ENCODE measurements around the gene SLC25A23. TPM values are rescaled to one million over a fixed set of nuclear protein-coding genes. Genes with fewer than 3 reads are reported as not detected.

SLC25A23 gene
- total and polyA plus RNA-seq, 9 of the 15 experiments (the other 6 are each of a cell fraction or from before 2014, with no cell fraction given), result 6.1 to 72.0 (median 26.6) TPM

DNA sequence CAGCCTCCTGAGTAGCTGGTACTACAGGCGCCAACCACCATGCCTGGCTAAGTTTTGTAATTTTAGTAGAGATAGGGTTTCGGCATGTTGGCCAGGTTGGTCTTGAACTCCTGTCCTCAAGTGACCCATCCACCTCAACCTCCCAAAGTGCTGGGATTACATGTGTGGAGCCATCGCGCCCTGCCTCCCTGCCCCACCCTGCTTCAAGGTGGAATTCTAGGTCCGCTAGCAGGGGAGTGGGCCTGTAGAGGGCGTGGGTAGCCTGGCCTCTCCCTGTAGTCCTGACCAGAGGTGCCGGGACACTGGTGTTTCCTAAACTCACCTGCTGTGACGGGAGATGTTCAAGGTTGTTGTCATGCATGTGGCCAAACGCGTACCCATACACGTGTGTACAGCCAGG is 26.4 kb downstream of the SLC25A23 start:
- BruUV-seq (replicated peaks), result no TSS peak
- in situ Hi-C loops (cut with MboI), result no loop called here

DNA sequence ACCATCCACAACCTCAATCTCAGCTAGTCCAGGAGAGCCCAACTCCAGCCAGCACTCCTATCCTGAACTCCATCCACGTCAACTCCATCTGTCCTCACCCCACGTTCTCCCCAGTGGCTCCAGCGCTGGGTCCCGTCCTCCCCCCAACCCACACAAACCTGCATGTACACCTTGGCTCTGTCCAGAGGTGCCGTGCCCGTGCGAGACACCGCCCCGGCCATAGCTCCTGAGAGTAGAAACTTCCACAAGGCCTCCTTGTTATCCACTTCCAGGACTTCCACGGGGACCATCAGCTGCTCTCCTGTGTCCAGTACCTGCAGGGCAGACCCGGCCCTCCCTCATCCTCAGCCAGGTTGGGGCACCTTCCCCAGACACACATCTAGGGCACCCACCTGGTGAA is 27.7 kb downstream of the SLC25A23 start:
- Histone ChIP-seq H3K4me2 (ENCODE audit: insufficient read depth, low read length) (no peak overlapping the region), H2AFZ (ENCODE audit: low read depth, low read length) (no peak overlapping the region), H3K4me1 (replicated peaks in 1 of 2; ENCODE audit: control insufficient read depth in 2 of 2, insufficient read depth in 2 of 2, low read length in 2 of 2) (peaks cover 0 to 18% of the 10 kb centered on the region in 2 experiments; a peak in 2 of 5 replicates), H3K4me3 (no peak overlapping the region), H3K27ac (ENCODE audit: extremely low read depth, low read depth, low read length) (no peak overlapping the region), H3K9me3 (replicated peaks; ENCODE audit: control insufficient read depth, insufficient read depth, low read depth, low read length) (no peaks in the 10 kb centered on the region), H3K36me3 (ENCODE audit: control insufficient read depth, insufficient read depth, low read length) (peaks cover 3% of the 10 kb centered on the region; the same call in 2 of the 3 replicates), H3K9me1 (ENCODE audit: control insufficient read depth, insufficient read depth, low read length) (peaks cover 4% of the 10 kb centered on the region), H3K9ac (ENCODE audit: insufficient read depth in 1 of 2, low read depth in 2 of 2, low read length in 2 of 2) (peak overlapping the region in 1 of 2 experiments; percentile 72; a peak in 1 of 4 replicates), H3K27me3 (ENCODE audit: control insufficient read depth in 2 of 2, insufficient read depth in 2 of 2, low read length in 2 of 2) (no peaks in the 10 kb centered on the region), H4K20me1 (replicated peaks; ENCODE audit: control insufficient read depth, insufficient read depth, low read length) (no peaks in the 10 kb centered on the region), H3K79me2 (ENCODE audit: control insufficient read depth, insufficient read depth, low read length) (peaks cover 11% of the 10 kb centered on the region)
- intact Hi-C loops (cut with micrococcal nuclease), result no loop called here
- ChIA-PET POLR2A (no interaction called here), CTCF (ENCODE audit: low intra/inter-chr PET ratio) (no interaction called here)
- no peak for ATAC-seq
- no TSS peak for BruUV-seq (replicated peaks)
- no peak for FAIRE-seq
- in situ Hi-C loops (cut with MboI), result no loop called here
- DNase-seq (ENCODE audit: extremely low read depth in 1 of 4, low spot score in 3 of 4), result no peak
- WGBS (ENCODE audit: insufficient coverage, low coverage, missing lambda C conversion rate), result 72% methylated on average over 9 of the region's 11 CpGs
- TF ChIP-seq NBN (IDR thresholded peaks at IDR 0.05; ENCODE audit: low read depth) (no peak), ZNF3 (CRISPR knock-in tag; IDR thresholded peaks at IDR 0.05) (no peak), CTBP1 (IDR thresholded peaks at IDR 0.05; ENCODE audit: borderline replicate concordance) (no peak), KAT2B (IDR thresholded peaks at IDR 0.05; ENCODE audit: low read depth, low read length) (no peak), POLR2AphosphoS5 (IDR thresholded peaks at IDR 0.05; ENCODE audit: control insufficient read depth, insufficient read depth, low read depth, low read length) (no peak), ZNF232 (CRISPR knock-in tag; IDR thresholded peaks at IDR 0.05) (no peak), BCL6 (CRISPR knock-in tag; IDR thresholded peaks at IDR 0.05) (no peak)
- TF ChIP-seq, protein P1, sequence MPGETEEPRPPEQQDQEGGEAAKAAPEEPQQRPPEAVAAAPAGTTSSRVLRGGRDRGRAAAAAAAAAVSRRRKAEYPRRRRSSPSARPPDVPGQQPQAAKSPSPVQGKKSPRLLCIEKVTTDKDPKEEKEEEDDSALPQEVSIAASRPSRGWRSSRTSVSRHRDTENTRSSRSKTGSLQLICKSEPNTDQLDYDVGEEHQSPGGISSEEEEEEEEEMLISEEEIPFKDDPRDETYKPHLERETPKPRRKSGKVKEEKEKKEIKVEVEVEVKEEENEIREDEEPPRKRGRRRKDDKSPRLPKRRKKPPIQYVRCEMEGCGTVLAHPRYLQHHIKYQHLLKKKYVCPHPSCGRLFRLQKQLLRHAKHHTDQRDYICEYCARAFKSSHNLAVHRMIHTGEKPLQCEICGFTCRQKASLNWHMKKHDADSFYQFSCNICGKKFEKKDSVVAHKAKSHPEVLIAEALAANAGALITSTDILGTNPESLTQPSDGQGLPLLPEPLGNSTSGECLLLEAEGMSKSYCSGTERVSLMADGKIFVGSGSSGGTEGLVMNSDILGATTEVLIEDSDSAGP (CRISPR knock-in tag; IDR thresholded peaks at IDR 0.05), result no peak
- TF ChIP-seq, protein P2, sequence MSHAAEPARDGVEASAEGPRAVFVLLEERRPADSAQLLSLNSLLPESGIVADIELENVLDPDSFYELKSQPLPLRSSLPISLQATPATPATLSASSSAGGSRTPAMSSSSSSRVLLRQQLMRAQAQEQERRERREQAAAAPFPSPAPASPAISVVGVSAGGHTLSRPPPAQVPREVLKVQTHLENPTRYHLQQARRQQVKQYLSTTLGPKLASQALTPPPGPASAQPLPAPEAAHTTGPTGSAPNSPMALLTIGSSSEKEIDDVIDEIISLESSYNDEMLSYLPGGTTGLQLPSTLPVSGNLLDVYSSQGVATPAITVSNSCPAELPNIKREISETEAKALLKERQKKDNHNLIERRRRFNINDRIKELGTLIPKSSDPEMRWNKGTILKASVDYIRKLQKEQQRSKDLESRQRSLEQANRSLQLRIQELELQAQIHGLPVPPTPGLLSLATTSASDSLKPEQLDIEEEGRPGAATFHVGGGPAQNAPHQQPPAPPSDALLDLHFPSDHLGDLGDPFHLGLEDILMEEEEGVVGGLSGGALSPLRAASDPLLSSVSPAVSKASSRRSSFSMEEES (CRISPR knock-in tag; IDR thresholded peaks at IDR 0.05), result no peak

More for the DNA sequence above, 26.4 kb downstream of the SLC25A23 start:
- Histone ChIP-seq H3K4me3 (no peak overlapping the region), H3K9ac (ENCODE audit: insufficient read depth in 1 of 2, low read depth in 2 of 2, low read length in 2 of 2) (no peak overlapping the region), H3K9me1 (ENCODE audit: control insufficient read depth, insufficient read depth, low read length) (peaks cover 4% of the 10 kb centered on the region), H2AFZ (ENCODE audit: low read depth, low read length) (no peak overlapping the region), H3K4me1 (replicated peaks in 1 of 2; ENCODE audit: control insufficient read depth in 2 of 2, insufficient read depth in 2 of 2, low read length in 2 of 2) (peaks cover 0 to 13% of the 10 kb centered on the region in 2 experiments; a peak in 1 of 5 replicates), H3K27me3 (ENCODE audit: control insufficient read depth in 2 of 2, insufficient read depth in 2 of 2, low read length in 2 of 2) (no peaks in the 10 kb centered on the region), H3K27ac (ENCODE audit: extremely low read depth, low read depth, low read length) (no peak overlapping the region), H3K79me2 (ENCODE audit: control insufficient read depth, insufficient read depth, low read length) (peaks cover 11% of the 10 kb centered on the region), H3K36me3 (ENCODE audit: control insufficient read depth, insufficient read depth, low read length) (peaks cover 3% of the 10 kb centered on the region; the same call in 2 of the 3 replicates), H3K9me3 (replicated peaks; ENCODE audit: control insufficient read depth, insufficient read depth, low read depth, low read length) (no peaks in the 10 kb centered on the region), H4K20me1 (replicated peaks; ENCODE audit: control insufficient read depth, insufficient read depth, low read length) (no peaks in the 10 kb centered on the region), H3K4me2 (ENCODE audit: insufficient read depth, low read length) (no peak overlapping the region)
- POLR2A ChIA-PET, result no interaction called here
- no peak for FAIRE-seq
- TF ChIP-seq MEF2D (tag; conservative IDR thresholded peaks at IDR 0.05; ENCODE audit: low read depth), result no peak
- TF ChIP-seq, protein P3, sequence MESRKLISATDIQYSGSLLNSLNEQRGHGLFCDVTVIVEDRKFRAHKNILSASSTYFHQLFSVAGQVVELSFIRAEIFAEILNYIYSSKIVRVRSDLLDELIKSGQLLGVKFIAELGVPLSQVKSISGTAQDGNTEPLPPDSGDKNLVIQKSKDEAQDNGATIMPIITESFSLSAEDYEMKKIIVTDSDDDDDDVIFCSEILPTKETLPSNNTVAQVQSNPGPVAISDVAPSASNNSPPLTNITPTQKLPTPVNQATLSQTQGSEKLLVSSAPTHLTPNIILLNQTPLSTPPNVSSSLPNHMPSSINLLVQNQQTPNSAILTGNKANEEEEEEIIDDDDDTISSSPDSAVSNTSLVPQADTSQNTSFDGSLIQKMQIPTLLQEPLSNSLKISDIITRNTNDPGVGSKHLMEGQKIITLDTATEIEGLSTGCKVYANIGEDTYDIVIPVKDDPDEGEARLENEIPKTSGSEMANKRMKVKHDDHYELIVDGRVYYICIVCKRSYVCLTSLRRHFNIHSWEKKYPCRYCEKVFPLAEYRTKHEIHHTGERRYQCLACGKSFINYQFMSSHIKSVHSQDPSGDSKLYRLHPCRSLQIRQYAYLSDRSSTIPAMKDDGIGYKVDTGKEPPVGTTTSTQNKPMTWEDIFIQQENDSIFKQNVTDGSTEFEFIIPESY (CRISPR knock-in tag; IDR thresholded peaks at IDR 0.05), result peak; percentile 57; the same call in 1 of the 2 replicates
- CTCF ChIA-PET (ENCODE audit: low intra/inter-chr PET ratio), result interaction anchor here (0.7 kb wide), 1 partner anchor 93 kb away, joined by 3 read pairs; no protein-coding TSS in a partner anchor
- no peak for ATAC-seq
- DNase-seq (ENCODE audit: extremely low read depth in 1 of 4, low spot score in 3 of 4), result no peak
- intact Hi-C loops (cut with micrococcal nuclease), result no loop called here
- 82% methylated on average over 8 of the region's 11 CpGs for WGBS (ENCODE audit: insufficient coverage, low coverage, missing lambda C conversion rate)

Measured in K562 (cell line).